Smooth muscle cell (in vitro differentiated cells): ENCODE data around the gene DENND4A. TPM values are rescaled to one million over a fixed set of nuclear protein-coding genes. Genes with fewer than 3 reads are reported as not detected.

Experiments used
- DNase-seq: peaks from one replicate; lab custom pipeline; 2025; ENCODE audit not compliant: unreplicated experiment; lab: John Stamatoyannopoulos, UW
- H2AFZ ChIP-seq: fragments of 200-600 bp; sonication (generic); 2 replicates; pipeline ENCODE4 v1.6.0; 2016; ENCODE audit warnings: antibody characterized with exemption, low read depth, mild to moderate bottlenecking
- H3F3A ChIP-seq: fragments of 200-600 bp; sonication (generic); 2 replicates; pipeline ENCODE4 v1.6.0; 2017; ENCODE audit warnings: antibody characterized with exemption, low read depth
- H3K27ac ChIP-seq: fragments of 200-600 bp; sonication (generic); 2 replicates; pipeline ENCODE4 v1.5.1; 2016; ENCODE audit warnings: low read depth, mild to moderate bottlenecking
- H3K27me3 ChIP-seq: fragments of 200-600 bp; sonication (generic); 2 replicates; pipeline ENCODE4 v1.6.1; 2016; ENCODE audit warnings: low read depth, mild to moderate bottlenecking
- H3K36me3 ChIP-seq: fragments of 200-600 bp; sonication (generic); 2 replicates; pipeline ENCODE4 v1.5.1; 2016; ENCODE audit warnings: low read depth
- H3K4me1 ChIP-seq: fragments of 200-600 bp; sonication (generic); 2 replicates; pipeline ENCODE4 v1.5.1; 2016; ENCODE audit warnings: low read depth
- H3K4me2 ChIP-seq: fragments of 200-600 bp; sonication (generic); 2 replicates; pipeline ENCODE4 v1.6.0; 2016; ENCODE audit warnings: mild to moderate bottlenecking
- H3K4me3 ChIP-seq: fragments of 200-600 bp; sonication (generic); 2 replicates; pipeline ENCODE4 v1.5.1; 2016; ENCODE audit warnings: mild to moderate bottlenecking
- H3K79me2 ChIP-seq: fragments of 200-600 bp; sonication (generic); 2 replicates; pipeline ENCODE4 v1.6.0; 2016; ENCODE audit warnings: low read depth, mild to moderate bottlenecking
- H3K9ac ChIP-seq: fragments of 200-600 bp; sonication (generic); 2 replicates; pipeline ENCODE4 v1.6.0; 2016; ENCODE audit warnings: low read depth
- H3K9me3 ChIP-seq: fragments of 200-600 bp; sonication (generic); replicated peaks from 2 replicates; pipeline ENCODE4 v1.5.1; 2016; ENCODE audit warnings: low read depth
- H4K20me1 ChIP-seq: fragments of 200-600 bp; sonication (generic); 2 replicates; pipeline ENCODE4 v1.6.0; 2016; ENCODE audit warnings: low read depth
- CTCF ChIP-seq: fragments of 200-600 bp; sonication (generic); IDR thresholded peaks from 2 replicates; pipeline ENCODE4 v1.5.1; 2017; ENCODE audit warnings: borderline replicate concordance, mild to moderate bottlenecking, antibody characterized with exemption; ENCODE audit not compliant: insufficient read depth, poor library complexity, severe bottlenecking
- WGBS: methylation state at CpG from one replicate; pipeline ENCODE4 v1.1.7; 2016; ENCODE audit warnings: low lambda C conversion rate; 5-methylcytosine and 5-hydroxymethylcytosine counted together
- polyA plus RNA-seq: library from polyadenylated mRNA; unstranded; fragments of >200 nt; fragmentation: Nextera tagmentation; extraction: Ambion mirVana; gene quantifications from 2 replicates; pipeline ENCODE4 v1.2.1, GENCODE V29; 2016
- total RNA-seq: library from RNA; depleted of rRNA; stranded (reverse); fragments of >200 nt; gene quantifications from 2 replicates; pipeline ENCODE4 v1.2.3, GENCODE V29; 2014

Gene DENND4A
- total and polyA plus RNA-seq, 2 experiments from 2014 or later = 3.4 to 16.5 TPM

GRCh38 chr15:65765106-65765505 lies 27.0 kb downstream of the DENND4A start:
- 88% methylated on average over 2 of the region's 2 CpGs for WGBS
- no peak overlapping the region for H3K4me3 ChIP-seq
- H3K27me3 ChIP-seq = no peaks in the 10 kb centered on the region
- no peaks in the 10 kb centered on the region for H3K9me3 ChIP-seq
- no peaks in the 10 kb centered on the region for H3K4me1 ChIP-seq
- no peak overlapping the region for H3K9ac ChIP-seq
- H2AFZ ChIP-seq = no peak overlapping the region
- peaks cover 20% of the 10 kb centered on the region for H4K20me1 ChIP-seq
- no peak for DNase-seq
- no peak for TF ChIP-seq CTCF
- no peak overlapping the region for H3K4me2 ChIP-seq
- H3K36me3 ChIP-seq = no peaks in the 10 kb centered on the region
- H3F3A ChIP-seq = no peaks in the 10 kb centered on the region
- H3K27ac ChIP-seq = no peak overlapping the region
- no peaks in the 10 kb centered on the region for H3K79me2 ChIP-seq

- Histone ChIP-seq H3K27ac (no peak overlapping the region), H3K36me3 (no peaks in the 10 kb centered on the region), H3K27me3 (no peaks in the 10 kb centered on the region), H3K4me3 (no peak overlapping the region), H3F3A (no peaks in the 10 kb centered on the region), H3K9me3 (no peaks in the 10 kb centered on the region), H2AFZ (no peak overlapping the region), H3K9ac (no peak overlapping the region), H4K20me1 (peaks cover 20% of the 10 kb centered on the region), H3K4me2 (no peak overlapping the region), H3K79me2 (no peaks in the 10 kb centered on the region), H3K4me1 (no peaks in the 10 kb centered on the region)
- DNase-seq = no peak
- WGBS = 90% methylated on average over 5 of the region's 5 CpGs
- TF ChIP-seq CTCF = no peak
Observed at GRCh38 chr15:65762914-65763787, 28.9 kb downstream of the DENND4A start.

- WGBS = 97% methylated on average over 3 of the region's 3 CpGs
- Histone ChIP-seq H3K4me3 (no peak overlapping the region), H3K9ac (no peak overlapping the region)
Observed at GRCh38 chr15:65762399-65762798, 29.7 kb downstream of the DENND4A start.

More at GRCh38 chr15:65762399-65762798, 29.7 kb downstream of the DENND4A start:
- no peaks in the 10 kb centered on the region for H3K79me2 ChIP-seq
- TF ChIP-seq CTCF = no peak
- H2AFZ ChIP-seq = no peak overlapping the region
- no peak for DNase-seq
- peaks cover 20% of the 10 kb centered on the region for H4K20me1 ChIP-seq
- no peaks in the 10 kb centered on the region for H3F3A ChIP-seq
- no peak overlapping the region for H3K4me2 ChIP-seq
- no peaks in the 10 kb centered on the region for H3K27me3 ChIP-seq
- H3K27ac ChIP-seq = no peak overlapping the region
- no peaks in the 10 kb centered on the region for H3K4me1 ChIP-seq
- no peaks in the 10 kb centered on the region for H3K36me3 ChIP-seq
- no peaks in the 10 kb centered on the region for H3K9me3 ChIP-seq
